GM21723 (cell line): ENCODE data around the gene TNRC6A.
A peak's percentile ranks its signal among the peaks of the same experiment; 100 is the strongest.
"Not testable (repeated sequence)": the region's sequence is repeated elsewhere in the genome, so short reads cannot be mapped to it uniquely, and the experiment has no call there.

ENCODE experiments used
- ATAC-seq: cut with Tn5 transposase; IDR thresholded peaks from one replicate; pipeline ENCODE4 v1.9.1; 2021; ENCODE audit warnings: mild to moderate bottlenecking, moderate library complexity; ENCODE audit not compliant: unreplicated experiment

The TNRC6A gene

GRCh38 chr16:24729243-24729950 lies at the start of gene TNRC6A:
Gene TNRC6A, plus strand, starts transcription at chr16:24729651. Its CDS starts 191 bp downstream, at chr16:24729842.
- ATAC-seq: peak; percentile 86

- ATAC-seq: no peak
Observed at GRCh38 chr16:24681793-24682192, 47.7 kb upstream of the TNRC6A start.

- ATAC-seq: no peak
Observed at GRCh38 chr16:24683250-24683649, 46.2 kb upstream of the TNRC6A start.

GRCh38 chr16:24683847-24684493 lies 45.5 kb upstream of the TNRC6A start:
- ATAC-seq: no peak

GRCh38 chr16:24685539-24686432 lies 43.7 kb upstream of the TNRC6A start:
- no peak for ATAC-seq

- ATAC-seq: no peak
Observed at GRCh38 chr16:24686678-24687077, 42.8 kb upstream of the TNRC6A start.

- no peak for ATAC-seq
Observed at GRCh38 chr16:24688359-24688758, 41.1 kb upstream of the TNRC6A start.

GRCh38 chr16:24689128-24689527 lies 40.3 kb upstream of the TNRC6A start:
- no peak for ATAC-seq

- no peak for ATAC-seq
Observed at GRCh38 chr16:24692854-24693253, 36.6 kb upstream of the TNRC6A start.

- no peak for ATAC-seq
Observed at GRCh38 chr16:24694931-24695330, 34.5 kb upstream of the TNRC6A start.

- no peak for ATAC-seq
Observed at GRCh38 chr16:24696699-24697098, 32.8 kb upstream of the TNRC6A start.

GRCh38 chr16:24698308-24698707 lies 31.1 kb upstream of the TNRC6A start:
- ATAC-seq: no peak

GRCh38 chr16:24699151-24699723 lies 30.2 kb upstream of the TNRC6A start:
- no peak for ATAC-seq

GRCh38 chr16:24700549-24701392 lies 28.7 kb upstream of the TNRC6A start:
- ATAC-seq: no peak

- ATAC-seq: no peak
Observed at GRCh38 chr16:24701521-24701951, 27.9 kb upstream of the TNRC6A start.

GRCh38 chr16:24707760-24708159 lies 21.7 kb upstream of the TNRC6A start:
- ATAC-seq: not testable (repeated sequence)

GRCh38 chr16:24713379-24713778 lies 16.1 kb upstream of the TNRC6A start:
- ATAC-seq: no peak

- no peak for ATAC-seq
Observed at GRCh38 chr16:24717411-24717810, 12.0 kb upstream of the TNRC6A start.

- ATAC-seq: no peak
Observed at GRCh38 chr16:24718967-24719521, 10.4 kb upstream of the TNRC6A start.

- ATAC-seq: no peak
Observed at GRCh38 chr16:24721830-24722238, 7.6 kb upstream of the TNRC6A start.
